Measurements from ENCODE around the gene MMP2. TPM values are rescaled to one million over a fixed set of nuclear protein-coding genes. Genes with fewer than 3 reads are reported as not detected.
A peak's percentile ranks its signal among the peaks of the same experiment; 100 is the strongest.

Gene MMP2
- total and polyA plus RNA-seq, 2 of the 13 experiments (the other 11 are each of a cell fraction or from before 2014, with no cell fraction given) = 0.31 to 1.3 TPM

GRCh38 chr16:55508941-55509931 lies 30.2 kb downstream of the MMP2 start, which contains the start of gene LPCAT2 (continued):
- TF ChIP-seq FOXJ3 (CRISPR knock-in tag; IDR thresholded peaks at IDR 0.05; ENCODE audit: borderline replicate concordance) (no peak), YEATS4 (CRISPR knock-in tag; IDR thresholded peaks at IDR 0.05; ENCODE audit: borderline replicate concordance) (peak; percentile 55; the same call in 1 of the 2 replicates), BHLHE40 (IDR thresholded peaks at IDR 0.05; ENCODE audit: low read length) (no peak), DDIT3 (CRISPR knock-in tag; IDR thresholded peaks at IDR 0.05) (no peak), HMGXB4 (CRISPR knock-in tag; IDR thresholded peaks at IDR 0.05; ENCODE audit: borderline replicate concordance in 1 of 2, low read depth in 1 of 2) (peak in 1 of 2 experiments; percentile 32; a peak in 1 of 4 replicates), TMF1 (CRISPR knock-in tag; IDR thresholded peaks at IDR 0.05; ENCODE audit: low read depth) (no peak), CEBPG (CRISPR knock-in tag; IDR thresholded peaks at IDR 0.05) (no peak), HOXA9 (CRISPR knock-in tag; IDR thresholded peaks at IDR 0.05; ENCODE audit: borderline replicate concordance) (no peak), ZNF746 (CRISPR knock-in tag; IDR thresholded peaks at IDR 0.05) (no peak), TEAD2 (CRISPR knock-in tag; IDR thresholded peaks at IDR 0.05) (no peak), TARDBP (CRISPR knock-in tag; IDR thresholded peaks at IDR 0.05) (no peak), ZNF644 (CRISPR knock-in tag; IDR thresholded peaks at IDR 0.05; ENCODE audit: low read depth) (no peak), LCORL (IDR thresholded peaks at IDR 0.05) (no peak), LCORL (CRISPR knock-in tag; IDR thresholded peaks at IDR 0.05) (no peak), ZNF780A (CRISPR knock-in tag; IDR thresholded peaks at IDR 0.05) (no peak), THAP8 (CRISPR knock-in tag; IDR thresholded peaks at IDR 0.05; ENCODE audit: borderline replicate concordance) (0 out of 2 replicates have a peak, but pooled peaks have one; percentile 67), ZBTB3 (CRISPR knock-in tag; IDR thresholded peaks at IDR 0.05; ENCODE audit: borderline replicate concordance, low read depth) (no peak), ZNF512 (CRISPR knock-in tag; IDR thresholded peaks at IDR 0.05) (no peak), PBX2 (CRISPR knock-in tag; IDR thresholded peaks at IDR 0.05) (no peak), NFE2L1 (CRISPR knock-in tag; IDR thresholded peaks at IDR 0.05; ENCODE audit: borderline replicate concordance) (no peak), ZNF556 (CRISPR knock-in tag; IDR thresholded peaks at IDR 0.05; ENCODE audit: borderline replicate concordance) (no peak), FOSL2 (CRISPR knock-in tag; IDR thresholded peaks at IDR 0.05) (no peak)

Data from HepG2 (cell line).